ENCODE data around the gene ZBBX. TPM values are rescaled to one million over a fixed set of nuclear protein-coding genes. Genes with fewer than 3 reads are reported as not detected.

Gene ZBBX
- total and polyA plus RNA-seq, 9 of the 15 experiments (the other 6 are each of a cell fraction or from before 2014, with no cell fraction given) = not detected

DNA sequence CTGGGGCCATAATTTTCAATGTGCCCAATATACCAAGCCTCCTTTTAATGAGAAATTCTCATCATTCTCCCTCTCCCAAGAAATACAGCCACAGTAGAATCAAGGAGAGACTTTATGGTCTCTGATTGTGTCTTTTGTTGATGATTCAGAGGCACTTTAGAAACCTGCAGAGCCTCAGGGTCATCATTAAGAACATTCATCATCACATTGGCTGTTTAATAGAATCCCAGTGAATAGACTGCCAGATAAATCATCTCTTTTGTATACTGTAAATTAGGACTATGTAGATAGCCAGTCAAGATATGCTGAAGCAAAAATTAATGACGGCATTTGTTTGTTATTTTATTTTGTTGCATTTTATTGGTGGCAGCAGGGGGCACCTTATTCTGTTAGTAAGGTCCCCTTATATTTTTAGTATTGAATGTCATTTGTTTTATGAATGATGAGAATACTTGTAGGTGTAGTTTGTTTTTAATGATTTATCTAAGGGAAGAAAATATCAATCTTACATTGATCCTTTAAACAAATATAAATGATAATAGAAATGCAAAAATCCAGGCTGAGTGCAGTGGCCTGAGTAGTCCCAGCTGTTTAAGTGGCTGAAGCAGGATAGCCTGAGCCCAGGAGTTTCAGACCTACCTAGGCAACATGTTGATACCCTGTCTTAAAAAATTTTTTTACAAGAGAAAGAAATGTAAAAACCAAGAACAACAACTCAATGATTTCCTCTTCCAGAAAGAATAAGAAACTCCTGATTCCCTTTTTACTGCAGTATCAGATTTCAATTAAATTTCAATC, 138.8 kb downstream of the ZBBX start (continued):
- TF ChIP-seq SMARCC2 (IDR thresholded peaks at IDR 0.05; ENCODE audit: low read depth) (no peak), ZNF77 (CRISPR knock-in tag; IDR thresholded peaks at IDR 0.05) (no peak), ZNF586 (CRISPR knock-in tag; conservative IDR thresholded peaks at IDR 0.05) (no peak), TRIM28 (IDR thresholded peaks at IDR 0.05) (no peak)

DNA sequence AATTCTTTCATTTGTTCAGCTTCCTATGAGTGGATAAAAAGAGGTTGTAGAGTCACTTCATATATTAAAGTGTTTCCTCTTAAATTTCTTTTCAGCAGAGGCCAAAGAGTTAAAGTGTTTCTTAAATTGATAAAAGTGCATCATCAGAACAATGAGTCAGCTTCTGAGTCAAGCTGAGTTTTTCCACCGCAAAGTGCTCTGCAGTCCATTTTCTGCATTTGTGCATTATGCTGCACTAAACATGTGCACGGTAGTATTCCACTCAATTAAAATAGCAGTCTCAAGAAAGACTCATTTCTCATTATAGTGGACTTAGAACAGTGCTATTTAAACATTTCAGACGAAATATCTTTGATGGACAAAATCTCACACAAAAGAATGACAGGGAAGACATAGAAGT, 152.0 kb downstream of the ZBBX start:
- Histone ChIP-seq H3K9me1 (ENCODE audit: control insufficient read depth, insufficient read depth, low read length) (no peaks in the 10 kb centered on the region), H3K27ac (ENCODE audit: extremely low read depth, low read depth, low read length) (no peak overlapping the region), H3K36me3 (ENCODE audit: control insufficient read depth, insufficient read depth, low read length) (no peaks in the 10 kb centered on the region), H3K4me3 (no peak overlapping the region), H3K79me2 (ENCODE audit: control insufficient read depth, insufficient read depth, low read length) (no peaks in the 10 kb centered on the region), H3K9me3 (replicated peaks; ENCODE audit: control insufficient read depth, insufficient read depth, low read depth, low read length) (no peaks in the 10 kb centered on the region; the same call in 1 of the 2 replicates), H3K27me3 (ENCODE audit: control insufficient read depth in 2 of 2, insufficient read depth in 2 of 2, low read length in 2 of 2) (no peaks in the 10 kb centered on the region), H3K4me1 (replicated peaks in 1 of 2; ENCODE audit: control insufficient read depth in 2 of 2, insufficient read depth in 2 of 2, low read length in 2 of 2) (no peaks in the 10 kb centered on the region), H3K9ac (ENCODE audit: insufficient read depth in 1 of 2, low read depth in 2 of 2, low read length in 2 of 2) (no peak overlapping the region), H4K20me1 (replicated peaks; ENCODE audit: control insufficient read depth, insufficient read depth, low read length) (no peaks in the 10 kb centered on the region), H3K4me2 (ENCODE audit: insufficient read depth, low read length) (no peak overlapping the region), H2AFZ (ENCODE audit: low read depth, low read length) (no peak overlapping the region)
- POLR2A ChIA-PET = no interaction called here
- DNase-seq (ENCODE audit: extremely low read depth in 1 of 4, low spot score in 3 of 4) = no peak
- FAIRE-seq = no peak
- ATAC-seq = no peak
- BruUV-seq (replicated peaks) = no TSS peak
- 0% methylated on average over 3 of the region's 3 CpGs for WGBS (ENCODE audit: insufficient coverage, low coverage, missing lambda C conversion rate)
- in situ Hi-C loops (cut with MboI) = no loop called here
- intact Hi-C loops (cut with micrococcal nuclease) = no loop called here
- CTCF ChIA-PET (ENCODE audit: low intra/inter-chr PET ratio) = no interaction called here
- TF ChIP-seq BMI1 (IDR thresholded peaks at IDR 0.05; ENCODE audit: low read length) = no peak
- TF ChIP-seq ETV6 (IDR thresholded peaks at IDR 0.05; ENCODE audit: borderline replicate concordance in 1 of 2, low read depth in 2 of 2, low read length in 1 of 2) = no peak
- TF ChIP-seq ETV6 (CRISPR knock-in tag; IDR thresholded peaks at IDR 0.05; ENCODE audit: borderline replicate concordance) = no peak
- TF ChIP-seq SMARCC2 (IDR thresholded peaks at IDR 0.05; ENCODE audit: low read depth) = no peak
- TF ChIP-seq SMARCA5 (IDR thresholded peaks at IDR 0.05) = no peak
- TF ChIP-seq GTF2A2 (tag; IDR thresholded peaks at IDR 0.05) = no peak
- no peak for TF ChIP-seq ZZZ3 (IDR thresholded peaks at IDR 0.05)
- no peak for TF ChIP-seq EP400 (IDR thresholded peaks at IDR 0.05)
- no peak for TF ChIP-seq HOXB6 (CRISPR knock-in tag; IDR thresholded peaks at IDR 0.05; ENCODE audit: borderline replicate concordance)
- TF ChIP-seq TBL1XR1 (IDR thresholded peaks at IDR 0.05; ENCODE audit: low read length in 2 of 2) = no peak
- TF ChIP-seq CEBPB (tag; IDR thresholded peaks at IDR 0.05) = no peak
- TF ChIP-seq GABPA (tag; conservative IDR thresholded peaks at IDR 0.05; ENCODE audit: low read depth) = no peak
- TF ChIP-seq, protein P1, sequence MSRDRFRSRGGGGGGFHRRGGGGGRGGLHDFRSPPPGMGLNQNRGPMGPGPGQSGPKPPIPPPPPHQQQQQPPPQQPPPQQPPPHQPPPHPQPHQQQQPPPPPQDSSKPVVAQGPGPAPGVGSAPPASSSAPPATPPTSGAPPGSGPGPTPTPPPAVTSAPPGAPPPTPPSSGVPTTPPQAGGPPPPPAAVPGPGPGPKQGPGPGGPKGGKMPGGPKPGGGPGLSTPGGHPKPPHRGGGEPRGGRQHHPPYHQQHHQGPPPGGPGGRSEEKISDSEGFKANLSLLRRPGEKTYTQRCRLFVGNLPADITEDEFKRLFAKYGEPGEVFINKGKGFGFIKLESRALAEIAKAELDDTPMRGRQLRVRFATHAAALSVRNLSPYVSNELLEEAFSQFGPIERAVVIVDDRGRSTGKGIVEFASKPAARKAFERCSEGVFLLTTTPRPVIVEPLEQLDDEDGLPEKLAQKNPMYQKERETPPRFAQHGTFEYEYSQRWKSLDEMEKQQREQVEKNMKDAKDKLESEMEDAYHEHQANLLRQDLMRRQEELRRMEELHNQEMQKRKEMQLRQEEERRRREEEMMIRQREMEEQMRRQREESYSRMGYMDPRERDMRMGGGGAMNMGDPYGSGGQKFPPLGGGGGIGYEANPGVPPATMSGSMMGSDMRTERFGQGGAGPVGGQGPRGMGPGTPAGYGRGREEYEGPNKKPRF (IDR thresholded peaks at IDR 0.05; ENCODE audit: low read depth, low read length) = no peak
- TF ChIP-seq CC2D1A (IDR thresholded peaks at IDR 0.05) = no peak
- no peak for TF ChIP-seq NRF1 (conservative IDR thresholded peaks at IDR 0.05 in 1 of 2, IDR thresholded peaks at IDR 0.05 in 1 of 2)
- no peak for TF ChIP-seq SRF (CRISPR knock-in tag; IDR thresholded peaks at IDR 0.05)
